CD8-positive, alpha-beta memory T cell (primary cell): Measurements from ENCODE around the gene TXLNB. TPM values are rescaled to one million over a fixed set of nuclear protein-coding genes. Genes with fewer than 3 reads are reported as not detected.

ENCODE experiments used
- CTCF ChIA-PET: fragments of 350-600 bp; sonication (Branson Sonifier 250); formaldehyde crosslinking; loops from one replicate; lab custom pipeline; 2021; ENCODE audit warnings: antibody characterized with exemption; lab: Charles Lee
- POLR2A ChIA-PET: fragments of 350-600 bp; sonication (Branson Sonifier 250); formaldehyde crosslinking; loops from one replicate; lab custom pipeline; 2021; ENCODE audit warnings: antibody characterized with exemption; lab: Charles Lee
- DNase-seq, 5 donors: peaks; one replicate each; pipeline versions ENCODE4 v3.0.0 to v3.0.0-alpha.2; 2020 to 2022; ENCODE audit warnings: mixed read lengths in 1 of 5
- H3K27ac ChIP-seq: one replicate; pipeline ENCODE4 v1.7.0; 2013; ENCODE audit warnings: low read depth, mild to moderate bottlenecking, low read length, moderate library complexity
- H3K27me3 ChIP-seq: 2 replicates; pipeline ENCODE4 v1.7.0; 2013; ENCODE audit warnings: low read length, mild to moderate bottlenecking; ENCODE audit not compliant: insufficient read depth, poor library complexity, severe bottlenecking
- H3K36me3 ChIP-seq: 2 replicates; pipeline ENCODE4 v1.7.0; 2013; ENCODE audit warnings: mild to moderate bottlenecking, low read length, moderate library complexity; ENCODE audit not compliant: insufficient read depth
- H3K4me1 ChIP-seq: 2 replicates; pipeline ENCODE4 v1.7.0; 2013; ENCODE audit warnings: mild to moderate bottlenecking, low read length, moderate library complexity; ENCODE audit not compliant: insufficient read depth
- H3K4me3 ChIP-seq: 2 replicates; pipeline ENCODE4 v1.7.0; 2013; ENCODE audit warnings: mild to moderate bottlenecking, low read length
- H3K9me3 ChIP-seq: 2 replicates; pipeline ENCODE4 v1.7.0; 2013; ENCODE audit warnings: mild to moderate bottlenecking, low read length
- H3K27ac Mint-ChIP-seq, 8 donors: one replicate each; pipeline ENCODE4 v1.8.0; 2020 to 2021; ENCODE audit warnings: mixed read lengths in 8 of 8, mild to moderate bottlenecking in 6 of 8, inconsistent platforms in 3 of 8, moderate library complexity in 3 of 8
- H3K27me3 Mint-ChIP-seq, 2 donors: one replicate each; pipeline ENCODE4 v1.8.0; 2020 to 2021; ENCODE audit warnings: mixed read lengths in 2 of 2, mild to moderate bottlenecking in 1 of 2, moderate library complexity in 1 of 2
- H3K36me3 Mint-ChIP-seq, 3 donors: one replicate each; pipeline ENCODE4 v1.8.0; 2020 to 2021; ENCODE audit warnings: mixed read lengths in 3 of 3, inconsistent platforms in 1 of 3, mild to moderate bottlenecking in 1 of 3
- H3K4me1 Mint-ChIP-seq, 3 donors: one replicate each; pipeline ENCODE4 v1.8.0; 2020 to 2021; ENCODE audit warnings: mixed read lengths in 3 of 3, inconsistent platforms in 1 of 3, mild to moderate bottlenecking in 1 of 3
- H3K4me3 Mint-ChIP-seq, 7 donors: one replicate each; pipeline ENCODE4 v1.8.0; 2020 to 2021; ENCODE audit warnings: mixed read lengths in 7 of 7, mild to moderate bottlenecking in 6 of 7, moderate library complexity in 4 of 7, inconsistent platforms in 2 of 7
- H3K9me3 Mint-ChIP-seq, 5 donors: one replicate each; pipeline ENCODE4 v1.8.0; 2020 to 2022; ENCODE audit warnings: mixed read lengths in 5 of 5, mild to moderate bottlenecking in 3 of 5, moderate library complexity in 2 of 5, inconsistent platforms in 1 of 5
- polyA plus RNA-seq: library from polyadenylated mRNA; unstranded; fragments of 300-500 nt; fragmentation: Illumina TruSeq; gene quantifications from one replicate; pipeline ENCODE4 v1.2.3, GENCODE V29; 2021
- total RNA-seq, 2 experiments: library from RNA; stranded (reverse); gene quantifications; one replicate each; pipeline ENCODE4 v1.2.3, GENCODE V29; 2021

TXLNB gene
- total and polyA plus RNA-seq, 3 experiments from 2014 or later = 0.13 to 0.47 (median 0.35) TPM

DNA sequence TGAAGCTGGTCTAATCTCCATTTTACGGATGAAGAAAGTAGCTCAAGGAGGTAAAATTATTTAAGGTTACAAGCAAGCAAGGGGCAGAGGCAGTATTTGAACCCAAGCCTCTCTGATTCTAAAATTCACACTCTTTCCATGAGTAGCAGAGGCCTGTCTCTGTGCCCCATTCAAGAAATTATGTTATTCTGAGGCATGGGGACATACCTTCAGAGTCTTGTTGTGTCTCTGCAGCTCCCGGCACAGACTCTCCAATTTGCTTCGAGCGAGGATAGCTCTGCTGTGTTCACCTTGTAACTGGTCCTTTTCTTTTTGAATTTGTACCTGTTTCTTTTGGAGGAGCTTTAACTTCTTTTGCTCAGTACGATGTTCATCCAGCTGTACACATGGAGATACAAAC lies 21.5 kb downstream of the TXLNB start:
- H3K36me3 Mint-ChIP-seq = peaks cover 0 to 4% (median 3%) of the 10 kb centered on the region in 3 donors
- CTCF ChIA-PET = interaction anchor here (1.2 kb wide), 2 partner anchors 20 to 51 kb away, joined by 4 to 5 read pairs; no protein-coding TSS in a partner anchor
- no peaks in the 10 kb centered on the region for H3K27me3 Mint-ChIP-seq
- H3K27ac Mint-ChIP-seq = no peak overlapping the region
- H3K4me1 Mint-ChIP-seq = peaks cover 0 to 5% (median under 1%) of the 10 kb centered on the region in 3 donors
- POLR2A ChIA-PET = interaction anchor here (0.5 kb wide), 1 partner anchor 225 kb away, joined by 4 read pairs; no protein-coding TSS in a partner anchor
- no peak overlapping the region for H3K4me3 Mint-ChIP-seq
- no peak for DNase-seq
- H3K4me1 ChIP-seq = no peaks in the 10 kb centered on the region
- H3K4me3 ChIP-seq = no peak overlapping the region
- no peaks in the 10 kb centered on the region for H3K36me3 ChIP-seq
- no peak overlapping the region for H3K27ac ChIP-seq
- H3K9me3 Mint-ChIP-seq = no peaks in the 10 kb centered on the region
- H3K27me3 ChIP-seq = no peaks in the 10 kb centered on the region
- H3K9me3 ChIP-seq = no peaks in the 10 kb centered on the region

DNA sequence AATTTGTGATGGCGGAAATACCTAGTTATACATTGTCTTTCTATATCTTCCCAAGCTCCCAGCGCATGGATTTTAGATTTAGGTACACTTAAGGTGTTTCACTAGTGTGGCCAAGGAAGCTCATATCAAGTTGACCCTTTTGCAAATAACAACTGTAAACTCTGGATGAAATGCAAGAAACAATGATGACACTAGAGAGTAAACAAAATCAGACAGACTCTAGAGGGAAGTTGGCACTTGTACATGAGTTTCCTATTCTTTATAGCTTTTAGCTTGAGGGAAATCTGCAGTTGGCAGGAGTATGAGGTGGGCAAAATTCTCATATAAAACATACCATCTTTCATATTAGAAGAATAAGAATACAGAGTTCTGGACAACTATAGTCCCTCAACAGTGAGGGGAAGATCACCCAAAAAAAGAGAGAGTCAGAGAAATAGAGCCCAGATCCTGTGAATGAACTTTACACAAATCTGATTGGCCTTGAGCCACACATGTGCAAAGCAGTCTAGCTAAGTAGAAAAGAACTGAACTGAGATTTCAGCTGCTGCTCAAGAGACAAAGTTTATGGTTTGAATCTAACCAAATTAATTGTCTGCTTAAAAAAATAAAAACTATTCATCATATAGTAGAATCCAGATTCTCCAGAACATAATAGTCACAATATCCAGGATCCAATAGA lies 26.1 kb downstream of the TXLNB start:
- Mint-ChIP-seq H3K27me3 (no peaks in the 10 kb centered on the region), H3K27ac (peak overlapping the region in 2 of 8 donors; percentile 2 to 43), H3K4me1 (peaks cover 11 to 18% (median 17%) of the 10 kb centered on the region in 3 donors), H3K4me3 (no peak overlapping the region), H3K36me3 (peaks cover 0 to 5% (median 1%) of the 10 kb centered on the region in 3 donors), H3K9me3 (no peaks in the 10 kb centered on the region)
- no peaks in the 10 kb centered on the region for H3K9me3 ChIP-seq
- H3K36me3 ChIP-seq = no peaks in the 10 kb centered on the region
- ChIA-PET CTCF (interaction anchor here (1.0 to 1.2 kb wide), 2 partner anchors 46 to 99 kb away, joined by 3 to 4 read pairs; no protein-coding TSS in a partner anchor), POLR2A (no interaction called here)
- peaks cover 15% of the 10 kb centered on the region for H3K4me1 ChIP-seq
- no peaks in the 10 kb centered on the region for H3K27me3 ChIP-seq
- H3K27ac ChIP-seq = no peak overlapping the region
- no peak for DNase-seq
- H3K4me3 ChIP-seq = no peak overlapping the region

DNA sequence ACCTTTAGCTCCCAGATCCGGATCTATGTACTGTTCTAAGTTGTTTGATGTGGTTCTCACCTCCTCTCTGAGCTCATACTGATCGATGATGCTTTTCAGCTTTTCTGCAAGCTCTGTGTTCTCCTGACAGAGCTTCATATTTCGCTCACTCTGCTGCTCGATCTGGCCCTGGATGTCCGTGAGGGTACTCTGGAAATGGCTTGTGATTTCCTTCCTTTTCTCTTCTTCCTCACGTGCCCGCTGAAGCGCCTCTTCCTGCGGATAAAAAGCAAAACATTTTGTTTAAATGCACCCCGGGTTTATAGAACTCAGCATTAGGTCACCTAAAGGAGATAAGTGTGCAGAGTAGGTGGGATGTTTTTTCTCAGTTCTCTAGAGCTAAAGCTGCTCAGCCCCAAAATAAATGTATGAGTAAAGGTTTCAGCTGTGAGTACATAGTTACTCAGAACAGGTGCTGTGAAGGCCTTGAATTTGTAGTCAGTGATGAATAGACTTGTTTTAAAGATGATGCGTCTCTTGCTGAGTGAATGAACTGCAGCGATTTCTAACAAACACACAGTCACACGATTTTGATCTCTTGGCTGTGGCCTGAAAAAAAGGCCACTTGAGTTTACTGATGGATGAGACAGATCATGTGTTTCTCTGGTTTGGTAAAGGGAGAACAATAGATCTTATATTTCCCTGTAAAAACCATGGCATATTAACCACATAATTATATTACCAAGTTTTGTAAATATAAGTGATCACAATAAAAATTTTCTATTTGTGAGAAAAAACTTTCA lies 29.1 kb downstream of the TXLNB start:
- H3K27ac ChIP-seq = no peak overlapping the region
- Mint-ChIP-seq H3K27ac (peak overlapping the region; percentile 8 to 90 (median 65)), H3K9me3 (no peaks in the 10 kb centered on the region), H3K4me1 (peaks cover 21 to 37% (median 32%) of the 10 kb centered on the region in 3 donors), H3K36me3 (peaks cover 2 to 5% (median 4%) of the 10 kb centered on the region in 3 donors), H3K27me3 (no peaks in the 10 kb centered on the region), H3K4me3 (peak overlapping the region; percentile 63 to 88 (median 80))
- ChIA-PET POLR2A (interaction anchor here (0.6 to 1.1 kb wide), 2 partner anchors 28 to 61 kb away, joined by 3 read pairs; no protein-coding TSS in a partner anchor), CTCF (interaction anchor here (1.7 to 2.8 kb wide), 4 partner anchors 12 to 102 kb away, joined by 4 to 11 read pairs (median 6); partner anchors contain the start of gene TXLNB)
- H3K27me3 ChIP-seq = no peaks in the 10 kb centered on the region
- peaks cover 15% of the 10 kb centered on the region for H3K4me1 ChIP-seq
- peak in 2 of 5 donors; percentile 31 to 53 for DNase-seq
- H3K9me3 ChIP-seq = no peaks in the 10 kb centered on the region
- no peaks in the 10 kb centered on the region for H3K36me3 ChIP-seq
- peak overlapping the region; percentile 32 for H3K4me3 ChIP-seq

DNA sequence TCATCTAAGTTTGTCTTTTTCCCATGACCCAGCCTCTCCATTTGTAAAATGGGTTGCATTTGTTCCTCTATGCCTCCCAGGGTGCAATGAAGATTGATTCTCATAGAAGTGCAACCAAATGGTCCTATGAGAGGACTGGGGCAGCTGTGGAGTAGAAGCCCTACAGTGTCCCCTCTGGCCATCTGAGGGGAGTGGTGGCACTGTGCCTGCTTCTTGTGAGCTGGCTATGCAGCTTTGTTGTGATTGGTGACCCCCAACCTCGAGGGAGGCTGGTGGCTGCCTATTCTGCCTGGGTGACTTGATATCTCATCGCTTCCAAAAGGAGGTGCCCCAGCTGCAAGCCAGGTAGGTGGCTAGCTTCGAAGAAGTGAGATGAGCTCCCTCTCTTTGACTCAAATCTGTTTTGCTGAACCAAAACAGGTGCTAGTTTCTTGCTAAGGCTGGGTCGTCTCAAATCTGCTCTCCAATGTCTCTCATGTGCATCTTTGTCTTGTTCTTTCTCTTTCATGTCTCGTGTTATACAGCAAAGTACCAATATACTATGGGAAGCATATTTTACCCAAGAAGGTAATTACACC lies 33.9 kb downstream of the TXLNB start:
- Mint-ChIP-seq H3K4me1 (peaks cover 30 to 42% (median 40%) of the 10 kb centered on the region in 3 donors), H3K27me3 (no peaks in the 10 kb centered on the region), H3K4me3 (no peak overlapping the region), H3K27ac (peak overlapping the region in 5 of 8 donors; percentile 27 to 76 (median 66)), H3K36me3 (peaks cover 0 to 3% (median 2%) of the 10 kb centered on the region in 3 donors), H3K9me3 (no peaks in the 10 kb centered on the region)
- no peak for DNase-seq
- CTCF ChIA-PET = interaction anchor here (0.6 to 1.7 kb wide), 6 partner anchors 23 to 107 kb away, joined by 3 to 6 read pairs (median 4); partner anchors contain the start of gene TXLNB
- Histone ChIP-seq H3K27ac (no peak overlapping the region), H3K9me3 (no peaks in the 10 kb centered on the region), H3K36me3 (no peaks in the 10 kb centered on the region), H3K4me3 (no peak overlapping the region), H3K27me3 (no peaks in the 10 kb centered on the region), H3K4me1 (peaks cover 11% of the 10 kb centered on the region)
- POLR2A ChIA-PET = no interaction called here

DNA sequence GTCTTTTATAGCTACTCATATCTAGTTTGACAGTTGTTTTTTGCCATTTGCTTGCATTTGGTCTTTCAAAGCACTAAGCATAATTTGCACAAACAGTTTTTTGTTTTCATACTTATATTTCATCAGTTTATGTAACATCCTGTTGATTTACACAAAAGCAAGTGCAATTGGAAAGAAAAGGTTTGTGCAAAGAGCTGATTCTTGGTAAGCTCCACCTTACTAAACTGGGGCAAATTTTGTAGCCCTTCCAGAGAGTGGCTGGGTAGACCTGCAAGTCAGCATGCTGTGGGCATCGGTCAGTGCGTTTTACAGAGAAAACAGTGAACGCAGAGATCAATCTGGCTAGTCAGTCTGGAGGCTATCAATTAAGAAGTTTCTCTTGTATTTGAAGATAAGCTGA lies 34.5 kb downstream of the TXLNB start:
- H3K4me1 ChIP-seq = peaks cover 4% of the 10 kb centered on the region
- H3K27me3 Mint-ChIP-seq = no peaks in the 10 kb centered on the region
- H3K27ac Mint-ChIP-seq = peak overlapping the region in 7 of 8 donors; percentile 21 to 83 (median 72)
- H3K36me3 Mint-ChIP-seq = peaks cover 0 to 3% (median 2%) of the 10 kb centered on the region in 3 donors
- H3K4me1 Mint-ChIP-seq = peaks cover 24 to 36% (median 36%) of the 10 kb centered on the region in 3 donors
- no peaks in the 10 kb centered on the region for H3K36me3 ChIP-seq
- H3K27ac ChIP-seq = no peak overlapping the region
- ChIA-PET CTCF (interaction anchor here (0.7 to 1.7 kb wide), 6 partner anchors 25 to 107 kb away, joined by 3 to 6 read pairs (median 4); partner anchors contain the start of gene TXLNB), POLR2A (no interaction called here)
- no peak overlapping the region for H3K4me3 Mint-ChIP-seq
- H3K9me3 Mint-ChIP-seq = no peaks in the 10 kb centered on the region
- H3K27me3 ChIP-seq = no peaks in the 10 kb centered on the region
- H3K9me3 ChIP-seq = no peaks in the 10 kb centered on the region
- DNase-seq = no peak
- H3K4me3 ChIP-seq = no peak overlapping the region

DNA sequence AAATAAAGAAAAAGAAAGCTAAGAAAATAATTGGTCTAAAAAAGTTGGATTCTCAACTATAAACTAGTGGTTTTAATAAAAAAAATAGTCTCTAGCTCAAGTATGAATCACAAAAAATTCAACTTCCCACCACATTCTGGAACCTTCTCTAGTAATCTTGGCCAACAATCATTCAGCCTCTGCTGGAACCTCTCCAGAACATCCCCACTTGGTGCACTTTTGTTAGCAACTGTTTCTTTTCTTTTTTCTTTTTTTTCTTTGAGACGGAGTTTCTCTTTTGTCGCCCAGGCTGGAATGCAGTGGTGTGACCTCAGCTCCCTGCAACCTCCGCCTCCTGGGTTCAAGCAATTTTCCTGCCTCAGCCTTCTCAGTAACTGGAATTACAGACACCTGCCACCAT lies 35.7 kb downstream of the TXLNB start:
- ChIA-PET CTCF (interaction anchor here (1.0 to 1.3 kb wide), 4 partner anchors 13 to 109 kb away, joined by 3 to 4 read pairs (median 4); no protein-coding TSS in a partner anchor), POLR2A (no interaction called here)
- DNase-seq = no peak
- Mint-ChIP-seq H3K36me3 (peaks cover 0 to 3% (median 2%) of the 10 kb centered on the region in 3 donors), H3K4me3 (peak overlapping the region in 1 of 7 donors; percentile 46), H3K9me3 (no peaks in the 10 kb centered on the region), H3K27me3 (no peaks in the 10 kb centered on the region), H3K4me1 (peaks cover 33 to 44% (median 41%) of the 10 kb centered on the region in 3 donors), H3K27ac (peak overlapping the region in 4 of 8 donors; percentile 24 to 76 (median 52))
- Histone ChIP-seq H3K4me3 (no peak overlapping the region), H3K4me1 (peaks cover 11% of the 10 kb centered on the region), H3K27ac (no peak overlapping the region), H3K9me3 (no peaks in the 10 kb centered on the region), H3K36me3 (no peaks in the 10 kb centered on the region), H3K27me3 (no peaks in the 10 kb centered on the region)

DNA sequence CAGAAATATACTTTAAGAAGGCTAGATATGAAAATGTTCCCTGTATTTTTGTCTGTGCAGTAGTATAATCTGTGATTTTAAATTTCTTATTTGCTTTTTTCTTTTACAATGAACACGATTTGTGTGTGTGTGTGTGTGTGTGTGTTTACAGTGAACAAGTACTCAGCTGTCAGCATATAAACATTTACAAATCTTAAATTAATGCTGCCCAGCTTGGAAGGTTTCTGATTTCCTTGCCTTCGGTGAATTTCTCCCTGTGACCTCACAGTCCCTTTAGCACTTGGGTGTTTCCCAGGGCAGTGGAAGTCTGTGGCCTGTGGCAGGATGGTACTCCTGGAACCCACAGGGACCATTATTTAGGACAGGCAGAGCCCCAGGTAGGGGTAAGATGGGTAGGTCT lies 37.6 kb downstream of the TXLNB start:
- no peak for DNase-seq
- H3K27me3 ChIP-seq = no peaks in the 10 kb centered on the region
- ChIA-PET POLR2A (no interaction called here), CTCF (no interaction called here)
- H3K4me1 ChIP-seq = peaks cover 24% of the 10 kb centered on the region
- H3K36me3 ChIP-seq = no peaks in the 10 kb centered on the region
- Mint-ChIP-seq H3K4me1 (peaks cover 45 to 56% (median 56%) of the 10 kb centered on the region in 3 donors), H3K9me3 (no peaks in the 10 kb centered on the region), H3K36me3 (peaks cover 0 to 3% (median 0%) of the 10 kb centered on the region in 3 donors), H3K27ac (peak overlapping the region in 1 of 8 donors; percentile 6), H3K27me3 (no peaks in the 10 kb centered on the region), H3K4me3 (no peak overlapping the region)
- H3K9me3 ChIP-seq = no peaks in the 10 kb centered on the region
- no peak overlapping the region for H3K4me3 ChIP-seq
- no peak overlapping the region for H3K27ac ChIP-seq
